Stimulated activated CD8-positive, alpha-beta memory T cell treated with anti-CD3 and anti-CD28 coated beads, Interleukin-2, amount 100 ng/mL, for 48 hours (primary cell): ENCODE results near the gene RBFOX2.
A peak's percentile ranks its signal among the peaks of the same experiment; 100 is the strongest.

Experiments used
- DNase-seq, 2 donors: peaks; one replicate each; pipeline ENCODE4 v3.0.0-alpha.2; 2020; ENCODE audit warnings: low read depth in 2 of 2

The RBFOX2 gene

GRCh38 chr22:35900483-35901168, 128.0 kb downstream of the RBFOX2 start:
- DNase-seq, result peak in 1 of 2 donors; percentile 1

GRCh38 chr22:35899736-35900135, 128.9 kb downstream of the RBFOX2 start:
- no peak for DNase-seq

GRCh38 chr22:35896111-35896705, 132.4 kb downstream of the RBFOX2 start:
- DNase-seq, result no peak

- no peak for DNase-seq
These were observed 133.5 kb downstream of the RBFOX2 start for GRCh38 chr22:35894937-35895708.

- DNase-seq, result no peak
These were observed 134.2 kb downstream of the RBFOX2 start for GRCh38 chr22:35894464-35894878.

- no peak for DNase-seq
These were observed 134.9 kb downstream of the RBFOX2 start for GRCh38 chr22:35893698-35894097.

- DNase-seq, result no peak
These were observed 136.4 kb downstream of the RBFOX2 start for GRCh38 chr22:35892192-35892591.

- DNase-seq, result no peak
These were observed 137.2 kb downstream of the RBFOX2 start for GRCh38 chr22:35891442-35891841.

- DNase-seq, result no peak
These were observed 139.6 kb downstream of the RBFOX2 start for GRCh38 chr22:35889071-35889470.

GRCh38 chr22:35888181-35888870, 140.3 kb downstream of the RBFOX2 start:
- DNase-seq, result no peak

GRCh38 chr22:35887296-35887875, 141.2 kb downstream of the RBFOX2 start:
- DNase-seq, result no peak

GRCh38 chr22:35886309-35886708, 142.3 kb downstream of the RBFOX2 start:
- no peak for DNase-seq

GRCh38 chr22:35884529-35884928, 144.1 kb downstream of the RBFOX2 start:
- no peak for DNase-seq

- DNase-seq, result no peak
These were observed 145.5 kb downstream of the RBFOX2 start for GRCh38 chr22:35883031-35883620.

- DNase-seq, result no peak
These were observed 146.2 kb downstream of the RBFOX2 start for GRCh38 chr22:35882211-35883030.

GRCh38 chr22:35879351-35879750, 149.3 kb downstream of the RBFOX2 start:
- DNase-seq, result no peak

- DNase-seq, result no peak
These were observed 155.2 kb downstream of the RBFOX2 start for GRCh38 chr22:35873426-35873825.

GRCh38 chr22:35872451-35872850, 156.2 kb downstream of the RBFOX2 start:
- DNase-seq, result no peak

- no peak for DNase-seq
These were observed 157.9 kb downstream of the RBFOX2 start for GRCh38 chr22:35870517-35871293.

GRCh38 chr22:35868938-35869337, 159.7 kb downstream of the RBFOX2 start:
- no peak for DNase-seq
